Femur (tissue), 1 donor: ENCODE measurements around the gene PDE6B.
A peak's percentile ranks its signal among the peaks of the same experiment; 100 is the strongest.

Source experiments
- DNase-seq: peaks from one replicate; pipeline ENCODE4 v3.0.0-alpha.2; 2017

The PDE6B gene

GRCh38 chr4:622996-623913 lies 2.1 kb upstream of the PDE6B start:
- DNase-seq = peak; percentile 4

- DNase-seq = peak; percentile 7
Measured at GRCh38 chr4:623914-624566, 1.3 kb upstream of the PDE6B start.

- peak; percentile 6 for DNase-seq
Measured at GRCh38 chr4:625631-626161, 323 bp downstream of the PDE6B start.

GRCh38 chr4:626201-627091 lies 1.1 kb downstream of the PDE6B start:
- peak; percentile 8 for DNase-seq

GRCh38 chr4:627347-628125 lies 2.2 kb downstream of the PDE6B start:
- no peak for DNase-seq

GRCh38 chr4:628311-628741 lies 3.0 kb downstream of the PDE6B start:
- DNase-seq = no peak

- DNase-seq = no peak
Measured at GRCh38 chr4:628821-629635, 3.7 kb downstream of the PDE6B start.

GRCh38 chr4:629636-629914 lies 4.2 kb downstream of the PDE6B start:
- DNase-seq = no peak

- DNase-seq = no peak
Measured at GRCh38 chr4:629915-630641, 4.7 kb downstream of the PDE6B start.

GRCh38 chr4:630656-631055 lies 5.3 kb downstream of the PDE6B start:
- no peak for DNase-seq

GRCh38 chr4:632196-632790 lies 6.9 kb downstream of the PDE6B start:
- peak; percentile 4 for DNase-seq

GRCh38 chr4:632926-633325 lies 7.6 kb downstream of the PDE6B start:
- peak; percentile 5 for DNase-seq

- peak; percentile 7 for DNase-seq
Measured at GRCh38 chr4:633406-633805, 8.0 kb downstream of the PDE6B start.

GRCh38 chr4:633976-634598 lies 8.7 kb downstream of the PDE6B start:
- DNase-seq = peak; percentile 13

GRCh38 chr4:634599-634985 lies 9.2 kb downstream of the PDE6B start:
- peak; percentile 9 for DNase-seq

GRCh38 chr4:635066-635835 lies 9.9 kb downstream of the PDE6B start:
- peak; percentile 11 for DNase-seq

- DNase-seq = peak; percentile 8
Measured at GRCh38 chr4:635851-636627, 10.7 kb downstream of the PDE6B start.

GRCh38 chr4:636628-637159 lies 11.3 kb downstream of the PDE6B start:
- DNase-seq = no peak
